GM19455 (cell line): ENCODE data around the gene GBP5.

Experiments used
- ATAC-seq: cut with Tn5 transposase; IDR thresholded peaks from one replicate; pipeline ENCODE4 v1.9.1; 2021; ENCODE audit not compliant: unreplicated experiment

GBP5 gene, protein sequence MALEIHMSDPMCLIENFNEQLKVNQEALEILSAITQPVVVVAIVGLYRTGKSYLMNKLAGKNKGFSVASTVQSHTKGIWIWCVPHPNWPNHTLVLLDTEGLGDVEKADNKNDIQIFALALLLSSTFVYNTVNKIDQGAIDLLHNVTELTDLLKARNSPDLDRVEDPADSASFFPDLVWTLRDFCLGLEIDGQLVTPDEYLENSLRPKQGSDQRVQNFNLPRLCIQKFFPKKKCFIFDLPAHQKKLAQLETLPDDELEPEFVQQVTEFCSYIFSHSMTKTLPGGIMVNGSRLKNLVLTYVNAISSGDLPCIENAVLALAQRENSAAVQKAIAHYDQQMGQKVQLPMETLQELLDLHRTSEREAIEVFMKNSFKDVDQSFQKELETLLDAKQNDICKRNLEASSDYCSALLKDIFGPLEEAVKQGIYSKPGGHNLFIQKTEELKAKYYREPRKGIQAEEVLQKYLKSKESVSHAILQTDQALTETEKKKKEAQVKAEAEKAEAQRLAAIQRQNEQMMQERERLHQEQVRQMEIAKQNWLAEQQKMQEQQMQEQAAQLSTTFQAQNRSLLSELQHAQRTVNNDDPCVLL

DNA sequence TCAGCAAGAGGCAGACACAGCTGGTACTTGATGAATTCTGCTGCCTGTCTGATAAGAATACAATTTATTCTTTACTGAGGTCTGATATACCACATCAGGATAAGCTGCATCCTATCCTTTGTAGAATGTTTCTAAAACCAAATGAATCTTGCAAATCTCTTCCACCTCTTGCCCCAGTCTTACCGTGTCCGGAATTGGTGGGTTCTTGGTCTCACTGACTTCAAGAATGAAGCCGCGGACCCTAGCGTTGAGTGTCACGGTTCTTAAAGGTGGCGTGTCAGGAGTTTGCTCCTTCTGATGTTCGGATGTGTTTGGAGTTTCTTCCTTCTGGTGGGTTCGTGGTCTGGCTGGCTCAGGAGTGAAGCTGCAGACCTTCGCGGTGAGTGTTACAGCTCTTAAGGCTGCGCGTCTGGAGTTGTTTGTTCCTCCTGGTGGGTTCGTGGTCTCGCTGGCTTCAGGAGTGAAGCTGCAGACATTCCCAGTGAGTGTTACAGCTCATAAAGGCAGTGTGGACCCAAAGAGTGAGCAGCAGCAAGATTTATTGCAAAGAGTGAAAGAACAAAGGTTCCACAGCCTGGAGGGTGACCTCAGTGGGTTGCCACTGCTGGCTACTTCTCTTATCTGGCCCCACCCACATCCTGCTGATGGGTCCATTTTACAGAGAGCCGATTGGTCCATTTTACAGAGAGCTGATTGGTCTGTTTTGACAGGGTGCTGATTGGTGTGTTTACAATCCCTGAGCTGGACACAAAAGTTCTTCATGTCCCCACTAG lies at the start of gene GBP5:
Gene GBP5 (minus strand): TSS at position 592 of the 773 bp plus-strand sequence. CDS start 3,305 bp downstream, outside the sequence.
- peak; percentile 67 for ATAC-seq

DNA sequence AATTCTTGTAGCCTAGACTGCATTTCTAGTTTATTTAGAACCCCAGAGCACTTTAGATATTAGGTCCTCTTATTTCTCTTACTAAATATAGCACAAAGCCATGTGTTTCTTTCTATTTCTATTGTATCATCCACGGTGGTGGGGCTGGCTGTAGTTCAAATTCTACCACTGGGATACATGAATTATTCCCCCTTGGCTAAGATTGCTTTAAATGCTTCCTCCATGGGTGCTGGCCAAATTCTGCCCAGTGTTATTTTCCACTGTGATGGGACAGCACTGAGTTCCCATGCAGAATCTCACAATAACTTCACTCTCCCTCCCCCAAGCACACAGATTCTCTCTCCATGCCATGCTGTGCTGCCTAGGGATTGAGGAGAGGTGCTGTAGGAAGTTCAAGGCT lies 49.7 kb upstream of the GBP5 start:
- ATAC-seq: no peak

- no peak for ATAC-seq
Measured at GRCh38 chr1:89312572-89312971, 39.9 kb upstream of the GBP5 start.

DNA sequence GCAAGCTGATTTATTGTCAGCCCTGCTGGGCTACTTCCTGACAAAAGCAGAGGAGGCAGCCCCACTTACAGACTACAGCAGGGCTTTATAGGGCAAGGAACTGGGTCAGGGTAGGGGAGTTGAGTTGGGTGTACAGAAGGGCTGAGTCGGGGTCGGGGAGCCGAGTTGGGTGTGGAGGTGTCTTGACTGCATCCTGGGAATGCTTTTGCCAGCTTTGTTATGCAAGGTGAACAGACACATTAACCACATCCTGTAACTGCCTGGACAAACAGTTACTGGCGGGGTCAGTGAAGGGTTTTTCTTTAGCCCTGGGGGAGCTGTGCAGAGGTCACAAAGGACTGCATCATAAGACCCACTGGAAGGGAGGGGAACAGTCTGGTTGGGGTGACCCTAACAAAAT lies 39.1 kb upstream of the GBP5 start:
- no peak for ATAC-seq

- peak; percentile 19 for ATAC-seq
Measured at GRCh38 chr1:89310976-89311375, 38.3 kb upstream of the GBP5 start.

DNA sequence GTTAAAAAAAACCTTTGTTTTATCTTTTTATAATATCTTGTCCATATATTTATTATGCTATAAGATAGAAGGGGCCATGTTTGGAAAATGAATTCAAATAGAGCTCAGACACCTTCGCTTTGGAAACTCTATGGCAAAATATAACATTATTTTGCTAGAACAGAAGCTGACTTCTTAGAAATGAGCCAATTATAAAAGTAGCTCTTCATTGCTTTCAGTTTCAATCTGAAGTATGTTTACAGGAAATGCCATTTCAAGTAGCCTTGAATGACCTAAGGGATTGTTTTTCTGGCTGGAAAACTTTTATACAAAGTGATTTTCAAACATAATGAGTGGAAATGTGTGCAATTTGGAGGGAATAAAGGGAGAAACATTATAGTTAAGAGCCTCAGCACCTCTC lies 37.8 kb upstream of the GBP5 start:
- peak; percentile 91 for ATAC-seq

- ATAC-seq: no peak
Measured at GRCh38 chr1:89309828-89310227, 37.2 kb upstream of the GBP5 start.

GRCh38 chr1:89306273-89306672 lies 33.6 kb upstream of the GBP5 start:
- ATAC-seq: no peak

GRCh38 chr1:89305493-89305892 lies 32.8 kb upstream of the GBP5 start:
- ATAC-seq: no peak

GRCh38 chr1:89304572-89305230 lies 32.0 kb upstream of the GBP5 start:
- ATAC-seq: no peak

DNA sequence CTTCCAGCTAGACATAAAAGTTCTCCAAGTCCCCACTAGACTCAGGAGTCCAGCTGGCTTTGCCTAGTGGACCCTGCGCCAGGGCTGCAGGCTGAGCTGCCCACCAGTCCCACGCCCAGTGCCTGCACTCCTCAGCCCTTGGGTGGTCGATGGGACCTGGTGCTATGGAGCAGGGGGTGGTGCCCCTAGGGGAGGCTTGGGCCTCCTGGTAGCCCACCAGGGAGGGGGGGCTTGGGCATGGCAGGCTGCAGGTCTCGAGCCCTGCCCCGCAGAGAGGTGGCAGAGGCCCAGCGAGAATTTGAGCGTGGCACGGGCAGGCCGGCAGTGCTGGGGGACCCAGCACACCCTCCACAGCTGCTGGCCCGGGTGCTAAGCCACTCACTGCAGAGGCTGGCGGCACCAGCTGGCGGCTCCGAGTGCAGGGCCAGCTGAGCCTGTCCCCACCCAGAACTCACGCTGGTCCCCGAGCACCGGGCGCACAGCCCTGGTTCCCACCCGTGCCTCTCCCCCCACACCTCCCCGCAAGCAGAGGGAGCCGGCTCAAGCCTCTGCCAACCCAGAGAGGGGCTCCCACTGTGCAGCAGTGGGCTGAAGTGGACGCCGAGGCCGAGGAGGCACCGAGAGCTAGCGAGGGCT lies 30.2 kb upstream of the GBP5 start:
- ATAC-seq: no peak

DNA sequence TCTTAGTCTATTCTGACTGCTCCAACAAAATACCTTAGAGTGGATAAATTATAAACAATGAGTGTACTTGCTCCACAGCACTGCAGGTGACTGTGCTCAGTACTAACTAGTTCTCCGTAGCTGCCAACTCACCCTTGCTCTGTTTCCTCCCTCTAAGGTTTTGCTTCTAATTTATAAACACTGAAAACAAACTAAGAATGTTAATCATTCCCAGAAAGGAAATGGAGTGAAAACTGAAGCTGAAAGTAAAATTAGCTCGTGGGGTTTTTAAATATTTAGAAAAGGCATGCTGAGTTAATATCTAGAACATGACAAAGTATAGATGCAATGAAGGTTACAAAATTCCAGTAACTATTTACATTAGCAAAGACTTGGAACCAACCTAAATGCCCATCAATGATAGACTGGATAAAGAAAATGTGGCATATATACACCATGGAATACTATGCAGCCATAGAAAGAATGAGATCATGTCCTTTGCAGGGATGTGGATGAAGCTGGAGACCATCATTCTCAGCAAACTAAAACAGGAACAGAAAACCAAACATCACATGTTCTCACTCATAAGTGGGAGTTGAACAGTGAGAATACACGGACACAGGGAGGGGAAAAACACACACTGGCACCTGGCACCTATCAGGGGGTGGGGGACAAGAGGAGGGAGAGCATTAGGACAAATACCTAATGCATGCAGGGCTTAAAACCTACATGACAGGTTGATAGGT lies 27.2 kb upstream of the GBP5 start:
- peak; percentile 88 for ATAC-seq

DNA sequence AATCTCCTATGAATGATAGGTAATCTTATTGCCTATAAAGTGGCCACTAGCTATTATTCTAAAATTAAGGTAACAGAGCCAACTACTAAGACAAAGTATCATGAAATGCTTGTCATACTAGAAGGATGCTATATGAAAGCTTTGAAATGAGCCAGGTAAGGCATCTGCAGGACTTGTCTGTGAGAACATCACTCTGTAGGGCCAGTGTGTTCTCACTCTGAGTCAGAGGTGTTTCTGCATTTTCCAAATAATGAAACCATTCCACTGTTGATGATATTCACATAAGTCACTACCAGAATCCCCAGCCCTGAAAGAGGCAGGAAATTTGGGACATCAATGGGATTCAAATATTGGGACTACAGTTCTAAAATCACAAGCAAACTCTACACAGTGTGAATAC lies 25.8 kb upstream of the GBP5 start:
- ATAC-seq: no peak

- no peak for ATAC-seq
Measured at GRCh38 chr1:89295187-89295586, 22.5 kb upstream of the GBP5 start.

DNA sequence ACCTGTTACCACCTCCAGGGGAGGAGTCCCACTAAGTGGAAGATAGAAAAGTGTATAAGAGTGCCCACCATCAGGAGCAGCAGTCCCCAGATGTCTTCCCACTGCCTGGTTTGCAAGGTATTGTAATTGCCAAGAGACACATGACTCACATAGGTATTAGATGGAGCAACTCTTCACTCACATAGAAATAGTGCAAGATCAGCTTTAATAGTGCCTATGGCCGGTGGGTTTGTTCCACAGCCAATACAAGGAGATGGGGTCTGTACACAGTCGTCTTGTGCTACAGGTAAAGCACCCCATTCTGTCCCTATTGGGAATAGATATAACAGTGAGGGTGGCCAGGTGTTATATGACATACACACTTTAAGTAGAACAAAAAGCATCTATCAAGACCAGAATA lies 18.6 kb upstream of the GBP5 start:
- no peak for ATAC-seq

DNA sequence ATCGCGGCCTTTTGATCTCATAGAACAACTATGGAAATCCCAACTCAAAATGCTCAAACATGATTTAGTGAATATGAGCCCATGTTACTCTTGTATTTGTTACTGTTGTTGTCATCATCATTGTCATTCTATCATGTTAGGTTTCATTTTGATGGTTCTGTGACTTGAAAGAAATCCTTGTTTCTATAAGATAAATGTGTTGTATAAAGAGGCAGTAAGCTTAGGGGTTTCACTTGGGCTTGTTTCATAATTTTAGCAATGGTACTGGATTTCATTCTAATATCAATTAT lies 15.3 kb upstream of the GBP5 start:
- ATAC-seq: no peak

DNA sequence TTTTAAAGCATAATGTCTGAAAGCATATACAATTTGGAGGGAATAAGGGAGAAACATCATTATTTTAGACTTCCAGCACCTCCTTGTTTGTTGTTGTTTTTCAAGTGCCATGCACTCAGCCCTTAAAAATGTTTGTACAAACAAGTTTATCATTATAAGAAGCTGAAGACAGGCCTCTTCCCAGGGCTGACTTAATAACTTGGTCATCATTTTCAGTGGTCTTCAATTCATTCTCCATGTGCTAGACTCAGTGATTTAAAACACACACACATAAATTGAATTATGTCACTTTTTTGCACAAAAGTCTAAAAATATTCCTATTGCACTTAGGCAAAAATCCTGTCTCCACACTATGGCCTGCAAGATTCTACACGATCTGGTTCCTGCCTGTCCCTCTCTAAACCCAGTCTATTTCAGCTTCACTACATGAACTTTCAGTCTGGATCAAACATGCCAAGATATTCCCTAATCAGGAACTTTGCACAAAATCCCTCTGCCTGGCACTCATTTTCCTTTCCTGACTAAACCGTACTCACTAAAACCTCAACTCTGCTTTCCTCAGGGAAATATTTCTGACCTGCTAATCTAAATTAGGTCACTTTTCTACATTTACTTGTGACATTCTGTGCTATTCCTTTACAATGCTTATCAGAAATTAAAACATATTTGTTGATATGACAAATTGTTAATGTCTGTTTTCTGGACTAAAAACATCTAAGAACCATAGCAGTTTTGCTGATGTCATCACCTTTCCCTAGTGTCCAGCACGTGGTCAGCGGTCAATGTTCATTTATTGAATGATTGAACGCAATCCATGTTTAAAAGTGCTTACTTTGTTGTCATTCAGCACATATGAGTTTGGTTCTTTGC lies 14.8 kb upstream of the GBP5 start:
- peak; percentile 45 for ATAC-seq

DNA sequence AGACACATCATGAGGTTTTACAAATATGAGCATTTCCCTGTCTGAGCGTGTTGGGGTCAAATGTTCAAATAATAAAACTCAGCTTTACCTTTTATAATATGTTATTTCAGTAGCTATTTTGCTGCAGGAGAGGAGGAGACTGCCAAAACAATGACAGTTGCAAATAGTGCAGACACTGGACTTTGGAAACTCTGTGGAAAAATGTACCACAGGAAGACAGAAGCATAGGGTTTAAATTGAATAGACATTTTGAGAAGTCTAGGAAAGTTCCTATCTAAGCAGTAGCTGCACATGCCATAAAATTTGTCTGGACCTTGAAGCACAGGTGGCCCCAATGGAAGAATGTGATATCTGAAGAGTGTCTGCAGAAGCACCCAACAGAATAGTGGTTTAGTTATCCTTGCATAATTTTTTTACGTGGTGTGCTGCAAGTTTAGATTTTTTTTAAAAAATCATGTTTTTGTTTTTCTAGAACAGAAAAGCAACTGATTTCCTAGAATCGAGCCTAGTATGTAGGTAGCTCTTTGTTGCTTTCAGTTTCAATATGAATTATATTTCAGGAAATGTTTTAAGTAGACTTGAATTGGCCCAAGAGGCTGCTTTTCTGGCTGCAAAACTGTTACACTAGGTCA lies 14.0 kb upstream of the GBP5 start:
- ATAC-seq: peak; percentile 93

- no peak for ATAC-seq
Measured at GRCh38 chr1:89285745-89286380, 13.2 kb upstream of the GBP5 start.
